IMR-90 (cell line): Measurements from ENCODE around the gene DNM3. TPM values are rescaled to one million over a fixed set of nuclear protein-coding genes. Genes with fewer than 3 reads are reported as not detected.

Source experiments
- ATAC-seq: fragments of 200-7000 bp; cut with Tn5 transposase; 2 replicates; pipeline ENCODE4 v1.9.1; 2020; ENCODE audit warnings: low read depth, mild to moderate bottlenecking, moderate library complexity
- BruUV-seq: library from RNA; stranded (reverse); fragments of 400-500 nt; replicated peaks from 2 replicates; lab custom pipeline; 2021; lab: Mats Ljungman, UMichigan
- CTCF ChIA-PET: fragments of 300-600 bp; formaldehyde crosslinking; extraction: SDS; loops from one replicate; lab custom pipeline; 2021; ENCODE audit warnings: antibody characterized with exemption; lab: Yijun Ruan, JAX
- POLR2A ChIA-PET: fragments of 300-600 bp; sonication (Branson Sonifier 250); formaldehyde crosslinking; loops from one replicate; lab custom pipeline; 2022; ENCODE audit warnings: antibody characterized with exemption; ENCODE audit not compliant: unreplicated experiment; lab: Charles Lee
- DNase-seq: peaks from one replicate; pipeline ENCODE4 v3.0.0; 2013
- H2AFZ ChIP-seq: replicated peaks from 2 replicates; pipeline ENCODE3; 2013; ENCODE audit warnings: low read length, mild to moderate bottlenecking; ENCODE audit not compliant: poor library complexity
- H2AK5ac ChIP-seq: 2 replicates; pipeline ENCODE4 v1.6.1; 2013; ENCODE audit warnings: low read depth, low read length, inconsistent platforms
- H2AK9ac ChIP-seq: replicated peaks from 2 replicates; pipeline ENCODE3; 2013; ENCODE audit warnings: mild to moderate bottlenecking, low read depth, low read length, moderate library complexity; ENCODE audit not compliant: poor library complexity
- H2BK120ac ChIP-seq: 2 replicates; pipeline ENCODE4 v1.6.1; 2013; ENCODE audit warnings: low read depth, low read length, inconsistent platforms
- H2BK15ac ChIP-seq: 3 replicates; pipeline ENCODE4 v1.6.1; 2013; ENCODE audit warnings: low read depth, low read length, inconsistent platforms
- H2BK20ac ChIP-seq: 2 replicates; pipeline ENCODE4 v1.6.1; 2013; ENCODE audit warnings: low read depth, mild to moderate bottlenecking, inconsistent platforms, low read length, moderate library complexity
- H2BK5ac ChIP-seq: 2 replicates; pipeline ENCODE4 v1.6.1; 2013; ENCODE audit warnings: mild to moderate bottlenecking, low read depth, low read length, inconsistent platforms; ENCODE audit not compliant: poor library complexity, severe bottlenecking
- H3K14ac ChIP-seq: replicated peaks from 2 replicates; pipeline ENCODE4 v1.6.1; 2013; ENCODE audit warnings: low read depth, low read length, inconsistent platforms
- H3K18ac ChIP-seq: 2 replicates; pipeline ENCODE4 v1.6.1; 2013; ENCODE audit warnings: low read depth, low read length, control low read depth
- H3K23ac ChIP-seq: 2 replicates; pipeline ENCODE4 v1.6.1; 2013; ENCODE audit warnings: low read depth, low read length, inconsistent platforms
- H3K27ac ChIP-seq: 2 replicates; pipeline ENCODE4 v1.5.1; 2013; ENCODE audit warnings: mild to moderate bottlenecking, control low read depth, low read length; ENCODE audit not compliant: insufficient read depth
- H3K27me3 ChIP-seq: 2 replicates; pipeline ENCODE4 v1.6.1; 2013; ENCODE audit warnings: low read length; ENCODE audit not compliant: control insufficient read depth, insufficient read depth
- H3K36me3 ChIP-seq: 2 replicates; pipeline ENCODE4 v1.6.1; 2013; ENCODE audit warnings: low read length, mixed read lengths; ENCODE audit not compliant: control insufficient read depth, insufficient read depth
- H3K4ac ChIP-seq: 2 replicates; pipeline ENCODE4 v1.6.1; 2013; ENCODE audit warnings: low read depth, low read length, inconsistent platforms
- H3K4me1 ChIP-seq: 2 replicates; pipeline ENCODE4 v1.6.1; 2013; ENCODE audit warnings: low read length, mixed read lengths; ENCODE audit not compliant: control insufficient read depth, insufficient read depth
- H3K4me2 ChIP-seq: 2 replicates; pipeline ENCODE4 v1.6.1; 2013; ENCODE audit warnings: low read depth, mild to moderate bottlenecking, control low read depth, low read length, moderate library complexity
- H3K4me3 ChIP-seq: 2 replicates; pipeline ENCODE4 v1.5.1; 2013; ENCODE audit warnings: low read depth, mild to moderate bottlenecking, control low read depth, low read length, moderate library complexity; ENCODE audit not compliant: insufficient read depth
- H3K56ac ChIP-seq: 2 replicates; pipeline ENCODE4 v1.6.1; 2013; ENCODE audit warnings: low read length, inconsistent platforms; ENCODE audit not compliant: insufficient read depth; ENCODE audit errors: extremely low read depth
- H3K79me1 ChIP-seq, 2 experiments: 2 replicates each; pipeline ENCODE4 v1.6.1; 2013; ENCODE audit warnings: low read length in 2 of 2, inconsistent platforms in 1 of 2, low read depth in 1 of 2
- H3K9ac ChIP-seq: 2 replicates; pipeline ENCODE4 v1.6.1; 2013; ENCODE audit warnings: low read depth, low read length, control low read depth
- H3K9me1 ChIP-seq: 2 replicates; pipeline ENCODE4 v1.6.1; 2013; ENCODE audit warnings: low read length, inconsistent platforms; ENCODE audit not compliant: insufficient read depth
- H3K9me3 ChIP-seq: 2 replicates; pipeline ENCODE4 v1.6.1; 2013; ENCODE audit warnings: low read length; ENCODE audit not compliant: control insufficient read depth, insufficient read depth
- H4K20me1 ChIP-seq: 2 replicates; pipeline ENCODE4 v1.6.1; 2013; ENCODE audit warnings: low read length, inconsistent platforms; ENCODE audit not compliant: insufficient read depth
- H4K5ac ChIP-seq: 2 replicates; pipeline ENCODE4 v1.6.1; 2013; ENCODE audit warnings: mild to moderate bottlenecking, low read depth, low read length, control low read depth
- H4K8ac ChIP-seq, 2 experiments: 2 replicates each; pipeline ENCODE4 v1.6.1; 2013; ENCODE audit warnings: low read depth in 2 of 2, low read length in 2 of 2, control low read depth in 1 of 2, inconsistent platforms in 1 of 2
- H4K91ac ChIP-seq: 2 replicates; pipeline ENCODE4 v1.6.1; 2013; ENCODE audit warnings: low read depth, low read length, inconsistent platforms; ENCODE audit not compliant: insufficient read depth
- MAFK ChIP-seq: IDR thresholded peaks from 2 replicates; pipeline ENCODE4 v1.6.1; 2012; ENCODE audit warnings: low read depth, low read length, improper control_type of control experiment
- NFE2L2 ChIP-seq: fragments of 150-350 bp; IDR thresholded peaks from 2 replicates; pipeline ENCODE4 v1.6.1; 2016; ENCODE audit warnings: low read depth, mild to moderate bottlenecking, low read length
- WGBS, 2 experiments: methylation state at CpG; one replicate each; pipeline versions ENCODE4 v1.1.5 to v1.1.7; 2013; ENCODE audit warnings: missing lambda C conversion rate in 2 of 2; ENCODE audit not compliant: insufficient read length in 1 of 2; ENCODE audit errors: extremely low coverage in 2 of 2; 5-methylcytosine and 5-hydroxymethylcytosine counted together
- dilution Hi-C: fragments of 300-500 bp; cut with HindIII; formaldehyde crosslinking; loops from one replicate; pipeline ENCODE4 v1.14.3; 2018; ENCODE audit warnings: low sequenced_read_pairs; ENCODE audit not compliant: unreplicated experiment
- in situ Hi-C: fragments of 300-500 bp; cut with MboI; formaldehyde crosslinking; loops from 3 replicates; pipeline ENCODE4 v1.14.3; 2019; ENCODE audit warnings: low sequenced_read_pairs, inconsistent platforms, mixed read lengths
- intact Hi-C: fragments of 100-400 bp; cut with micrococcal nuclease; formaldehyde crosslinking; loops from 2 replicates; pipeline ENCODE4 v1.10.0; 2022
- polyA plus RNA-seq, 3 experiments: library from polyadenylated mRNA; depleted of rRNA; stranded (reverse); fragments of >200 nt; gene quantifications; 2 replicates each; pipeline ENCODE4 v1.2.3, GENCODE V29; 2012; ENCODE audit warnings: low replicate concordance in 1 of 3
- total RNA-seq: library from RNA; depleted of rRNA; stranded (reverse); fragments of >200 nt; gene quantifications from 2 replicates; pipeline ENCODE4 v1.2.3, GENCODE V29; 2012
- TF ChIP-seq, protein P1 (sequence below): conservative IDR thresholded peaks from 2 replicates; pipeline ENCODE4 v1.5.1; 2012; ENCODE audit warnings: mild to moderate bottlenecking, low read depth, low read length, improper control_type of control experiment

Gene DNM3
- total and polyA plus RNA-seq, 2 of the 4 experiments (the other 2 are of a cell fraction): 0.36 TPM

DNA sequence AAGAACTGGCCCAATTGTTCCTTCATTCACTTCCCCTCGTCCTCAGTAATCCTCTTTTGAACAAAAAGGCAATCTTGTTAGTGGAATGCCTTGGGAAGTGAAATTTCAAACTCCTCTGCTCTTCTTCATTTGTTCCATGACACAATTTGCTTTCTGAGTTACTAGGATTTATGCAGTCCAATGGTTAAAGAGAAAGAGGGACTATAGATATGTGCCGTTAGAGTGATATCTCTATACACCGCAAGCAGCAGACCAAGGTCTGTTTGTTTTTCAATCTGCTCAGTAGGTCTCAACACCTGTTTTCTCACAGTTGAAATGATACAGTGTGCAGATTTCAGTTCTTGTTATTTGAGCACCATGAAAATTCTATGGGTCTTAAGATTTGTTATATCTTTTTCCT lies 244.0 kb downstream of the DNM3 start:
- ChIA-PET POLR2A (no interaction called here), CTCF (no interaction called here)
- dilution Hi-C loops (no loop called here), intact Hi-C loops (no loop called here), in situ Hi-C loops (no loop called here)
- Histone ChIP-seq H2BK20ac (no peak overlapping the region), H3K27ac (no peak overlapping the region), H2AK9ac (no peak overlapping the region), H3K56ac (no peak overlapping the region), H3K36me3 (no peaks in the 10 kb centered on the region), H3K9me1 (0 out of 2 replicates have a peak, but pooled peaks cover 3% of the 10 kb centered on the region), H2AFZ (no peak overlapping the region), H3K9ac (no peak overlapping the region), H3K4me3 (no peak overlapping the region), H4K91ac (no peak overlapping the region), H3K4ac (no peak overlapping the region), H3K9me3 (no peaks in the 10 kb centered on the region), H3K4me2 (no peak overlapping the region), H4K20me1 (no peaks in the 10 kb centered on the region), H2AK5ac (no peak overlapping the region), H3K27me3 (no peaks in the 10 kb centered on the region), H2BK5ac (no peak overlapping the region), H3K14ac (no peak overlapping the region), H3K23ac (no peak overlapping the region), H3K18ac (no peak overlapping the region), H3K79me1 (no peaks in the 10 kb centered on the region), H4K5ac (no peak overlapping the region), H2BK120ac (no peak overlapping the region), H3K4me1 (peaks cover 3% of the 10 kb centered on the region; the same call in 1 of the 2 replicates), H2BK15ac (no peak overlapping the region), H4K8ac (no peak overlapping the region)
- TF ChIP-seq MAFK: no peak
- TF ChIP-seq NFE2L2: no peak
- TF ChIP-seq, protein P1, sequence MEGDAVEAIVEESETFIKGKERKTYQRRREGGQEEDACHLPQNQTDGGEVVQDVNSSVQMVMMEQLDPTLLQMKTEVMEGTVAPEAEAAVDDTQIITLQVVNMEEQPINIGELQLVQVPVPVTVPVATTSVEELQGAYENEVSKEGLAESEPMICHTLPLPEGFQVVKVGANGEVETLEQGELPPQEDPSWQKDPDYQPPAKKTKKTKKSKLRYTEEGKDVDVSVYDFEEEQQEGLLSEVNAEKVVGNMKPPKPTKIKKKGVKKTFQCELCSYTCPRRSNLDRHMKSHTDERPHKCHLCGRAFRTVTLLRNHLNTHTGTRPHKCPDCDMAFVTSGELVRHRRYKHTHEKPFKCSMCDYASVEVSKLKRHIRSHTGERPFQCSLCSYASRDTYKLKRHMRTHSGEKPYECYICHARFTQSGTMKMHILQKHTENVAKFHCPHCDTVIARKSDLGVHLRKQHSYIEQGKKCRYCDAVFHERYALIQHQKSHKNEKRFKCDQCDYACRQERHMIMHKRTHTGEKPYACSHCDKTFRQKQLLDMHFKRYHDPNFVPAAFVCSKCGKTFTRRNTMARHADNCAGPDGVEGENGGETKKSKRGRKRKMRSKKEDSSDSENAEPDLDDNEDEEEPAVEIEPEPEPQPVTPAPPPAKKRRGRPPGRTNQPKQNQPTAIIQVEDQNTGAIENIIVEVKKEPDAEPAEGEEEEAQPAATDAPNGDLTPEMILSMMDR: no peak
- 100% methylated on average over 1 of the region's 3 CpGs; no CpG with 5 or more reads in 1 of the 2 experiments for WGBS, 2 experiments
- no TSS peak for BruUV-seq
- ATAC-seq: no peak
- no peak for DNase-seq
